Pons (tissue), 1 donor: ENCODE data around the gene EIF2D.
A peak's percentile ranks its signal among the peaks of the same experiment; 100 is the strongest.

Experiments used
- DNase-seq: peaks from one replicate; pipeline ENCODE4 v3.0.0-alpha.2; 2016; ENCODE audit warnings: low spot score

Gene EIF2D

GRCh38 chr1:206569556-206569955, 42.7 kb downstream of the EIF2D start:
- DNase-seq = no peak

GRCh38 chr1:206568779-206569352, 43.4 kb downstream of the EIF2D start:
- DNase-seq = no peak

- no peak for DNase-seq
Observed at GRCh38 chr1:206568256-206568655, 44.0 kb downstream of the EIF2D start.

- no peak for DNase-seq
Observed at GRCh38 chr1:206566999-206567398, 45.3 kb downstream of the EIF2D start.

- no peak for DNase-seq
Observed at GRCh38 chr1:206565995-206566394, 46.3 kb downstream of the EIF2D start.

GRCh38 chr1:206563367-206564207, 48.7 kb downstream of the EIF2D start:
- no peak for DNase-seq

- no peak for DNase-seq
Observed at GRCh38 chr1:206560007-206560716, 52.1 kb downstream of the EIF2D start.

- no peak for DNase-seq
Observed at GRCh38 chr1:206559672-206559995, 52.6 kb downstream of the EIF2D start.

- no peak for DNase-seq
Observed at GRCh38 chr1:206558794-206559671, 53.2 kb downstream of the EIF2D start.

GRCh38 chr1:206557636-206558473, 54.4 kb downstream of the EIF2D start:
- peak; percentile 49 for DNase-seq

- peak; percentile 52 for DNase-seq
Observed at GRCh38 chr1:206556750-206557635, 55.3 kb downstream of the EIF2D start.

GRCh38 chr1:206556047-206556749, 56.1 kb downstream of the EIF2D start:
- no peak for DNase-seq

- DNase-seq = no peak
Observed at GRCh38 chr1:206555473-206555935, 56.8 kb downstream of the EIF2D start.

GRCh38 chr1:206554701-206555472, 57.4 kb downstream of the EIF2D start:
- no peak for DNase-seq

GRCh38 chr1:206554211-206554610, 58.1 kb downstream of the EIF2D start:
- no peak for DNase-seq

GRCh38 chr1:206551986-206552326, 60.3 kb downstream of the EIF2D start:
- DNase-seq = no peak

GRCh38 chr1:206551296-206551985, 60.8 kb downstream of the EIF2D start:
- DNase-seq = no peak

- DNase-seq = no peak
Observed at GRCh38 chr1:206550446-206550845, 61.8 kb downstream of the EIF2D start.
